GM23338 (cell line): ENCODE results near the gene MYH10. TPM values are rescaled to one million over a fixed set of nuclear protein-coding genes. Genes with fewer than 3 reads are reported as not detected.

Experiments
- ATAC-seq: fragments of 200-7000 bp; cut with Tn5 transposase; 3 replicates; pipeline ENCODE4 v1.9.1; 2020
- DNase-seq: peaks from one replicate; pipeline ENCODE4 v3.0.0-alpha.2; 2015; ENCODE audit warnings: low spot score
- H2AFZ ChIP-seq: fragments of 200-600 bp; sonication (generic); 2 replicates; pipeline ENCODE4 v1.8.0; 2016; ENCODE audit warnings: antibody characterized with exemption, mild to moderate bottlenecking, moderate library complexity
- H3F3A ChIP-seq: fragments of 200-600 bp; sonication (generic); replicated peaks from 2 replicates; pipeline ENCODE4 v1.8.0; 2017; ENCODE audit warnings: antibody characterized with exemption, mixed run types, low read depth
- H3K27ac ChIP-seq: fragments of 200-600 bp; sonication (generic); 2 replicates; pipeline ENCODE4 v1.6.1; 2016; ENCODE audit warnings: low read depth
- H3K27me3 ChIP-seq: fragments of 200-600 bp; sonication (generic); 2 replicates; pipeline ENCODE4 v1.8.0; 2016; ENCODE audit warnings: mild to moderate bottlenecking, mixed run types, moderate library complexity; ENCODE audit not compliant: insufficient read depth
- H3K36me3 ChIP-seq: fragments of 200-600 bp; sonication (generic); 2 replicates; pipeline ENCODE4 v1.8.0; 2016; ENCODE audit warnings: mild to moderate bottlenecking; ENCODE audit not compliant: insufficient read depth
- H3K4me1 ChIP-seq: fragments of 200-600 bp; sonication (generic); 2 replicates; pipeline ENCODE4 v1.8.0; 2016; ENCODE audit warnings: mild to moderate bottlenecking, moderate library complexity; ENCODE audit not compliant: insufficient read depth
- H3K4me2 ChIP-seq: fragments of 200-600 bp; sonication (generic); 2 replicates; pipeline ENCODE4 v1.7.1; 2017; ENCODE audit warnings: mixed run types
- H3K4me3 ChIP-seq: fragments of 200-600 bp; sonication (generic); 2 replicates; pipeline ENCODE4 v1.6.1; 2016; ENCODE audit warnings: mixed run types
- H3K79me2 ChIP-seq: fragments of 200-600 bp; sonication (generic); replicated peaks from 2 replicates; pipeline ENCODE4 v1.8.0; 2017; ENCODE audit warnings: mild to moderate bottlenecking; ENCODE audit not compliant: insufficient read depth
- H3K9me2 ChIP-seq: fragments of 200-600 bp; sonication (generic); 2 replicates; pipeline ENCODE4 v1.8.0; 2017; ENCODE audit not compliant: insufficient read depth
- H4K20me1 ChIP-seq: fragments of 200-600 bp; sonication (generic); replicated peaks from 2 replicates; pipeline ENCODE4 v1.8.0; 2017; ENCODE audit warnings: mild to moderate bottlenecking; ENCODE audit not compliant: insufficient read depth
- H3K27ac Mint-ChIP-seq: 2 replicates; pipeline ENCODE4 v1.8.0; 2020; ENCODE audit warnings: inconsistent platforms, mild to moderate bottlenecking, moderate library complexity, mixed read lengths
- H3K27me3 Mint-ChIP-seq: 3 replicates; pipeline ENCODE4 v1.8.0; 2022; ENCODE audit warnings: low read depth, mild to moderate bottlenecking, moderate library complexity, mixed read lengths, inconsistent platforms; ENCODE audit not compliant: insufficient read depth, poor library complexity
- H3K36me3 Mint-ChIP-seq: 3 replicates; pipeline ENCODE4 v1.8.0; 2021; ENCODE audit warnings: low read depth, mild to moderate bottlenecking, inconsistent platforms, moderate library complexity, mixed read lengths
- H3K4me1 Mint-ChIP-seq: 3 replicates; pipeline ENCODE4 v1.8.0; 2020; ENCODE audit warnings: mild to moderate bottlenecking, inconsistent platforms, mixed read lengths
- H3K4me3 Mint-ChIP-seq: 3 replicates; pipeline ENCODE4 v1.8.0; 2021; ENCODE audit warnings: moderate library complexity, mild to moderate bottlenecking, inconsistent platforms, mixed read lengths
- H3K9me3 Mint-ChIP-seq: 3 replicates; pipeline ENCODE4 v1.8.0; 2020; ENCODE audit warnings: moderate library complexity, mild to moderate bottlenecking, inconsistent platforms, mixed read lengths
- CREB1 ChIP-seq: fragments of 250-450 bp; sonication (Bioruptor Pico); IDR thresholded peaks from 2 replicates; pipeline ENCODE4 v1.5.0; 2020; ENCODE audit warnings: low read depth, mild to moderate bottlenecking, moderate library complexity
- CTCF ChIP-seq, 2 experiments: fragments of 200-600 bp in 1 of 2; sonication (generic) in 1 of 2; conservative IDR thresholded peaks; 2 replicates each; pipeline versions ENCODE4 v1.5.1 to v1.6.1; 2016 to 2017; ENCODE audit warnings: antibody characterized with exemption in 2 of 2, low read depth in 2 of 2, mild to moderate bottlenecking in 2 of 2, moderate library complexity in 1 of 2
- ETS1 ChIP-seq: IDR thresholded peaks from 2 replicates; pipeline ENCODE4 v1.6.1; 2016; ENCODE audit warnings: antibody characterized with exemption
- EZH2 ChIP-seq: fragments of 200-600 bp; sonication (generic); IDR thresholded peaks from one replicate; pipeline ENCODE4 v1.8.0; 2017; ENCODE audit warnings: antibody characterized with exemption, mild to moderate bottlenecking, low read depth; ENCODE audit not compliant: unreplicated experiment
- EZH2phosphoT487 ChIP-seq: fragments of 200-600 bp; sonication (generic); IDR thresholded peaks from one replicate; pipeline ENCODE4 v1.8.1; 2018; ENCODE audit warnings: antibody characterized with exemption; ENCODE audit not compliant: unreplicated experiment
- JUNB ChIP-seq: IDR thresholded peaks from one replicate; pipeline ENCODE4 v1.6.1; 2016; ENCODE audit warnings: antibody characterized with exemption; ENCODE audit not compliant: unreplicated experiment
- NANOG ChIP-seq: IDR thresholded peaks from 2 replicates; pipeline ENCODE4 v1.6.1; 2016; ENCODE audit warnings: antibody characterized with exemption, borderline replicate concordance
- POLR2AphosphoS5 ChIP-seq: IDR thresholded peaks from 2 replicates; pipeline ENCODE4 v1.6.1; 2016; ENCODE audit warnings: antibody characterized with exemption, low read depth
- REST ChIP-seq: IDR thresholded peaks from one replicate; pipeline ENCODE4 v1.6.1; 2018; ENCODE audit warnings: antibody characterized with exemption; ENCODE audit not compliant: unreplicated experiment
- STAT1 ChIP-seq: IDR thresholded peaks from one replicate; pipeline ENCODE4 v1.6.1; 2016; ENCODE audit warnings: antibody characterized with exemption; ENCODE audit not compliant: unreplicated experiment
- ZNF114 ChIP-seq: fragments of 250-450 bp; sonication (Bioruptor Pico); IDR thresholded peaks from 2 replicates; pipeline ENCODE4 v1.5.0; 2020; ENCODE audit warnings: mild to moderate bottlenecking, moderate library complexity
- ZNF331 ChIP-seq: fragments of 250-450 bp; sonication (Bioruptor Pico); IDR thresholded peaks from 2 replicates; pipeline ENCODE4 v1.5.0; 2020; ENCODE audit warnings: low read depth, mild to moderate bottlenecking, moderate library complexity
- ZNF462 ChIP-seq: fragments of 250-450 bp; sonication (Bioruptor Pico); IDR thresholded peaks from 2 replicates; pipeline ENCODE4 v1.5.0; 2020; ENCODE audit warnings: mild to moderate bottlenecking, moderate library complexity
- polyA plus RNA-seq: library from polyadenylated mRNA; unstranded; fragments of >200 nt; fragmentation: Nextera tagmentation; extraction: Ambion mirVana; gene quantifications from 2 replicates; pipeline ENCODE4 v1.2.1, GENCODE V29; 2016
- total RNA-seq: library from RNA; depleted of rRNA; stranded (reverse); fragments of >200 nt; shearing (Covaris generic); gene quantifications from 2 replicates; pipeline ENCODE4 v1.2.3, GENCODE V29; 2014

Gene MYH10
- total and polyA plus RNA-seq, 2 experiments from 2014 or later: 89.5 to 230 TPM

GRCh38 chr17:8496081-8496480, 134.4 kb downstream of the MYH10 start:
- Histone ChIP-seq H3K36me3 (peaks cover 86% of the 10 kb centered on the region), H3F3A (0 out of 2 replicates have a peak, but pooled peaks cover 8% of the 10 kb centered on the region), H3K79me2 (no peaks in the 10 kb centered on the region), H3K9me2 (no peaks in the 10 kb centered on the region), H3K4me2 (no peak overlapping the region), H3K27me3 (no peaks in the 10 kb centered on the region), H3K4me3 (no peak overlapping the region), H4K20me1 (peaks cover 5% of the 10 kb centered on the region), H3K27ac (no peak overlapping the region), H2AFZ (no peak overlapping the region), H3K4me1 (no peaks in the 10 kb centered on the region)
- Mint-ChIP-seq H3K36me3 (peaks cover 92% of the 10 kb centered on the region), H3K4me1 (no peaks in the 10 kb centered on the region), H3K4me3 (no peak overlapping the region), H3K27ac (no peak overlapping the region), H3K9me3 (no peaks in the 10 kb centered on the region), H3K27me3 (peaks cover 12% of the 10 kb centered on the region)
- ATAC-seq (no peak), DNase-seq (no peak)
- TF ChIP-seq EZH2phosphoT487 (no peak), EZH2 (no peak), JUNB (no peak), ETS1 (no peak), ZNF114 (no peak), POLR2AphosphoS5 (no peak), CTCF (conservative IDR thresholded peaks at IDR 0.05; ENCODE audit: low read depth in 2 of 2) (no peak), REST (no peak), ZNF331 (no peak), STAT1 (no peak), CREB1 (CRISPR knock-in tag) (no peak), NANOG (no peak), ZNF462 (CRISPR knock-in tag) (no peak)
